Body of pancreas (tissue), 4 donors: Measurements from ENCODE around the gene EMD. TPM values are rescaled to one million over a fixed set of nuclear protein-coding genes. Genes with fewer than 3 reads are reported as not detected.

ENCODE experiments used
- ATAC-seq: fragments of 150-250 bp; one replicate; pipeline ENCODE4 v1.9.1; 2016
- DNase-seq, 4 donors: peaks; one replicate each; pipeline ENCODE4 v3.0.0-alpha.2; 2019
- H3K27ac ChIP-seq, 4 donors: fragments of 200-600 bp; sonication (generic); 1 replicate in 3 of 4; 2 replicates in 1 of 4; pipeline versions ENCODE4 v1.5.1 to v1.6.1; 2016 to 2019; ENCODE audit warnings: mild to moderate bottlenecking in 1 of 4, mixed read lengths in 1 of 4, moderate library complexity in 1 of 4
- H3K27me3 ChIP-seq, 2 donors: fragments of 200-600 bp; sonication (generic); one replicate each; pipeline ENCODE4 v1.6.0; 2016; ENCODE audit warnings: mild to moderate bottlenecking in 1 of 2
- H3K36me3 ChIP-seq, 2 donors: fragments of 200-600 bp; sonication (generic); replicated peaks in 1 of 2; 2 replicates each; pipeline ENCODE4 v1.5.1; 2016; ENCODE audit warnings: low read depth in 2 of 2; ENCODE audit not compliant: insufficient read depth in 1 of 2
- H3K4me1 ChIP-seq: fragments of 200-600 bp; sonication (generic); one replicate; pipeline ENCODE4 v1.6.0; 2016
- H3K4me3 ChIP-seq, 2 donors: fragments of 200-600 bp; sonication (generic); 1 replicate in 1 of 2; 2 replicates in 1 of 2; pipeline ENCODE4 v1.5.1; 2016 to 2019
- H3K9me3 ChIP-seq, 3 donors: fragments of 200-600 bp; sonication (generic); 1 replicate in 2 of 3; 2 replicates in 1 of 3; pipeline ENCODE4 v1.5.1; 2016
- POLR2A ChIP-seq, 3 donors: fragments of 450-650 bp; IDR thresholded peaks; one replicate each; pipeline ENCODE4 v1.6.1; 2016; ENCODE audit warnings: antibody characterized with exemption in 3 of 3, mild to moderate bottlenecking in 2 of 3
- WGBS, 2 donors: methylation state at CpG; one replicate each; pipeline ENCODE4 v1.1.5; 2017; 5-methylcytosine and 5-hydroxymethylcytosine counted together
- intact Hi-C: fragments of 100-400 bp; cut with DNase I; formaldehyde crosslinking; loops from one replicate; pipeline ENCODE4 v1.15.1; 2023
- total RNA-seq, 2 donors: library from RNA; depleted of rRNA; stranded (reverse); fragments of >200 nt; gene quantifications; one replicate each; pipeline ENCODE4 v1.1.0, GENCODE V29; 2016
- TF ChIP-seq, protein P1 (sequence below), 7 experiments: fragments of 450-650 bp in 4 of 7; fragments of 200-600 bp in 3 of 7; sonication (generic) in 3 of 7; IDR thresholded peaks; one replicate each; pipeline ENCODE4 v1.5.1; 2016 to 2019; ENCODE audit warnings: antibody characterized with exemption in 7 of 7

The EMD gene
- total RNA-seq, 2 donors from 2014 or later = 23.6 to 28.3 TPM

DNA sequence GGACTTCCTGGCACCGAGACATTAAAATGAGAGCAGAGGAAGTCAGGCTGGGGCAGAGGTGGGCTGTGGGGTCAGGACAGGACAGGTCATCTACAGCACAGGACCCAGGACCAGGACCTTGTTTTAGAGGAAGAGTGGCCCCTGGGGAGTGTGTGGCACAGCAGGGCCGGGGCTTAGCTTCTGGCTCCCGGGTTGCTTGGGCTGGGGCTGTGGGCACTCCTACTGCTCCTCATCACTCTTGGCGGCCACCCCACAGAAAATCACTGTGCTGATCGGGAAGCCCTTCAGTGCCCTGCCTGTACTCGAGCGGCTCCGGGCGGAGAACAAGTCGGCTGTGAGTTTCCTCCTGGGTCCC lies 41.3 kb downstream of the EMD start:
- Histone ChIP-seq H3K36me3 (no peaks in the 10 kb centered on the region), H3K4me1 (no peaks in the 10 kb centered on the region), H3K4me3 (no peak overlapping the region), H3K9me3 (no peaks in the 10 kb centered on the region), H3K27ac (no peak overlapping the region), H3K27me3 (no peaks in the 10 kb centered on the region)
- intact Hi-C loops = no loop called here
- TF ChIP-seq, protein P1, sequence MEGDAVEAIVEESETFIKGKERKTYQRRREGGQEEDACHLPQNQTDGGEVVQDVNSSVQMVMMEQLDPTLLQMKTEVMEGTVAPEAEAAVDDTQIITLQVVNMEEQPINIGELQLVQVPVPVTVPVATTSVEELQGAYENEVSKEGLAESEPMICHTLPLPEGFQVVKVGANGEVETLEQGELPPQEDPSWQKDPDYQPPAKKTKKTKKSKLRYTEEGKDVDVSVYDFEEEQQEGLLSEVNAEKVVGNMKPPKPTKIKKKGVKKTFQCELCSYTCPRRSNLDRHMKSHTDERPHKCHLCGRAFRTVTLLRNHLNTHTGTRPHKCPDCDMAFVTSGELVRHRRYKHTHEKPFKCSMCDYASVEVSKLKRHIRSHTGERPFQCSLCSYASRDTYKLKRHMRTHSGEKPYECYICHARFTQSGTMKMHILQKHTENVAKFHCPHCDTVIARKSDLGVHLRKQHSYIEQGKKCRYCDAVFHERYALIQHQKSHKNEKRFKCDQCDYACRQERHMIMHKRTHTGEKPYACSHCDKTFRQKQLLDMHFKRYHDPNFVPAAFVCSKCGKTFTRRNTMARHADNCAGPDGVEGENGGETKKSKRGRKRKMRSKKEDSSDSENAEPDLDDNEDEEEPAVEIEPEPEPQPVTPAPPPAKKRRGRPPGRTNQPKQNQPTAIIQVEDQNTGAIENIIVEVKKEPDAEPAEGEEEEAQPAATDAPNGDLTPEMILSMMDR (IDR thresholded peaks at IDR 0.05) = no peak
- no peak for TF ChIP-seq POLR2A (IDR thresholded peaks at IDR 0.05)
- DNase-seq (no peak), ATAC-seq (no peak)
- WGBS, 2 donors = 93% methylated on average over 6 of the region's 10 CpGs; no CpG with 5 or more reads in 1 of the 2 donors

GRCh38 chrX:154426916-154427770 lies 48.0 kb downstream of the EMD start:
- no peaks in the 10 kb centered on the region for H3K36me3 ChIP-seq
- TF ChIP-seq, protein P1 (IDR thresholded peaks at IDR 0.05) = no peak
- TF ChIP-seq POLR2A (IDR thresholded peaks at IDR 0.05) = no peak
- H3K4me3 ChIP-seq = no peak overlapping the region
- DNase-seq (no peak), ATAC-seq (no peak)
- no peaks in the 10 kb centered on the region for H3K27me3 ChIP-seq
- H3K4me1 ChIP-seq = peaks cover 14% of the 10 kb centered on the region
- WGBS, 2 donors = 71 to 75% methylated on average over 4 to 5 of the region's 13 CpGs
- H3K9me3 ChIP-seq = no peaks in the 10 kb centered on the region
- intact Hi-C loops = no loop called here
- peak overlapping the region in 3 of 4 donors; percentile 16 to 75 (median 44) for H3K27ac ChIP-seq

DNA sequence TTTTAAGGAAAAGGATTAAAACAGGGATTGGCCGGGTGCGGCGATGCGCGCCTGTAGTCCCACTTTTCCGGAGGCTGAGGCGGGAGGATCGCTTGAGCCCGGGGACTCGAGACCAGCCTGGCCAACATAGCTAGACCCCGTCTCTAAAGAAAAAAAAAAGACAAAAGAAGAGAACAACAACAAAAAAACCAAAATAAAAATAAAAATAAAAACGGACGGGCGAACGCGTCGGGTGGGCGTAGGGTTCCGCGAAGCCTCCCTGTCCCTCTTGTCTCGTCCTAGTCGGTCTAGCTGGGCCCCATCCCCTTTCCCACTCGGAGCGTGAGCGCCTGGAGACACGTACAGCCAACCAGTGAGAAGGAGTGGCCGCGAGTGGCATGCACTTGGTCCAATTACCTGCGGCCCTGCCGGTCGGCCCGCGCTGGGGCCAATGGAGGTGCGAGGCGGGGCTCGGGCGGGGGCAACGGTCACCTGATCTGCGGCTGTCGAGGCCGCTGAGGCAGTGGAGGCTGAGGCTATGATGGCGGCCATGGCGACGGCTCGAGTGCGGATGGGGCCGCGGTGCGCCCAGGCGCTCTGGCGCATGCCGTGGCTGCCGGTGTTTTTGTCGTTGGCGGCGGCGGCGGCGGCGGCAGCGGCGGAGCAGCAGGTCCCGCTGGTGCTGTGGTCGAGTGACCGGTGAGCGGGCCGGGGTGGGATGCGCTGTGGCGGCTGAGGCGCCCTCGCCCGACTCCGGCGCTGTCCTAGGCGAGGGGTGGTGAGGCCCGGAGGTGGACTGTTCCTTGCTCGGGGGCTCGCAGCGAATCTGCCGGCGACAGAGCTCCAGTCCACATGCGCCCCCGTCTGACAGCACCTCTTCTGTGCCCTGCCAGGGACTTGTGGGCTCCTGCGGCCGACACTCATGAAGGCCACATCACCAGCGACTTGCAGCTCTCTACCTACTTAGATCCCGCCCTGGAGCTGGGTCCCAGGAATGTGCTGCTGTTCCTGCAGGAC lies 49.4 kb downstream of the EMD start, which contains the start of gene ATP6AP1:
Gene ATP6AP1, plus strand, starts transcription at position 502 of the 996 bp plus-strand sequence. Its CDS starts 16 bp downstream, at position 518.
- WGBS, 2 donors = 2 to 3% methylated on average over 13 to 58 of the region's 87 CpGs
- Histone ChIP-seq H3K27ac (peak within 1 kb of the TSS; percentile 50 to 75 (median 64)), H3K4me3 (peak within 1 kb of the TSS; percentile 32 to 70)

DNA sequence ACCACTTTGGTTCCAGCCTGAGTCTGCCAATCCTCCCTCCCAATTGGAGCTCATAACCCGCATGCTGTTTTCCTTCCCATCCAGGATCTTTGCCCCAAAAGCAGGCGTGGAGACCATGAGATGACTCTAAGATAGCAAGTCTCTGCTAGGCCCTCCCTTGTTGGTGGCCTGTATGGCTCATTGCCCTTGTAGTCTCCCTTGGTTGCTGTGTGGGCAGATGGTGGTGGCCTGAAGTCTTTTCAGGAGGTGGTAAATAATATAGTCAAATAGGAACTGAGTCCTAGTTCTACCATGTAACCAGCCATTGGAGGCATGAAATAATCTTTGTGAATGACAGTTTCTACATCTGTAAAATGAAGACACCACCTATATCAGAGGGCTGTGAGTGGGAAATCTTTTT lies 50.6 kb downstream of the EMD start:
- 72 to 100% methylated on average over 1 to 2 of the region's 2 CpGs for WGBS, 2 donors
- peaks cover 14% of the 10 kb centered on the region for H3K4me1 ChIP-seq
- H3K27ac ChIP-seq = no peak overlapping the region
- TF ChIP-seq, protein P1 (IDR thresholded peaks at IDR 0.05) = no peak
- TF ChIP-seq POLR2A (IDR thresholded peaks at IDR 0.05) = no peak
- no peak overlapping the region for H3K4me3 ChIP-seq
- H3K27me3 ChIP-seq = no peaks in the 10 kb centered on the region
- intact Hi-C loops = no loop called here
- H3K36me3 ChIP-seq = no peaks in the 10 kb centered on the region
- no peak for DNase-seq
- no peaks in the 10 kb centered on the region for H3K9me3 ChIP-seq
- no peak for ATAC-seq

More for the DNA sequence above, 49.4 kb downstream of the EMD start, which contains the start of gene ATP6AP1:
- no peaks in the 10 kb centered on the region for H3K27me3 ChIP-seq
- H3K9me3 ChIP-seq = no peaks in the 10 kb centered on the region
- TF ChIP-seq POLR2A (IDR thresholded peaks at IDR 0.05) = peak; percentile 23 to 54 (median 52)
- TF ChIP-seq, protein P1 (IDR thresholded peaks at IDR 0.05) = no peak
- ATAC-seq = peak; percentile 100
- H3K4me1 ChIP-seq = peaks cover 14% of the 10 kb centered on the region
- peak; percentile 91 to 95 (median 92) for DNase-seq
- intact Hi-C loops = no loop called here
- H3K36me3 ChIP-seq = no peaks in the 10 kb centered on the region
